SK-N-MC (cell line): Measurements from ENCODE around the gene SIK2.

ENCODE experiments used
- EZH2 ChIP-seq: fragments of 200-600 bp; sonication (generic); IDR thresholded peaks from one replicate; pipeline ENCODE4 v1.6.1; 2017; ENCODE audit warnings: antibody characterized with exemption
- POLR2AphosphoS5 ChIP-seq: IDR thresholded peaks from 2 replicates; pipeline ENCODE4 v1.6.1; 2012; ENCODE audit warnings: mild to moderate bottlenecking, low read depth, low read length, borderline replicate concordance

DNA sequence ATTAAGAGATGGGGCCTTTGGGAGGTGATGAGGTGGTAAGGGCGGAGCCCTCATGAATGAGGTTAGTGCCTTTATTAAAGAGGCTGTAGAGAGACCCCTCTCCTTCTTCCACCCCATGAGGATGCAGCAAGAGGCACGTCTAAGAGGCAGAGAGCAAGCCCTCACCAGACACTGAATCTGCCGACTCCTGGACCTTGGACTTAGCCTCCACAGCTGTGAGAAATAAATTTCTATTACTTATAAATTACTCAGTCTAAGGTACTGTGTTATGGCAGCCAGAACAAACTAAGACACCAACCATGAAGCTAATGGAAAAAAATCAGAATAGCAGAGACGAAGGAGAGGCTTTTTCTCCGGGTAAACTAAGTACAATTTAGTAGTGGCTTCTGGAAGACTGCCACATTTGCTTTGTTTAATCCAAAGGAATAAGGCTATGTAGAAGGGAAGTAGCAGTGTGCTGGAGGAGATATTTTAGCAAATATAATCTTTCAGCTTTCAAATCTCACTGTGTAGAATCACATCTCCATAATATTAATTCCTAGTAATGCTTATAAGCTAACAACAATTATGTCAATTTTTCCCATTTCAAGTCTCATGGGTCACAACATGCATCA is 12.3 kb upstream of the SIK2 start:
- TF ChIP-seq EZH2, result no peak
- no peak for TF ChIP-seq POLR2AphosphoS5
